ENCODE measurements around the gene LRRC4B. TPM values are rescaled to one million over a fixed set of nuclear protein-coding genes. Genes with fewer than 3 reads are reported as not detected.
"Not testable (repeated sequence)": the region's sequence is repeated elsewhere in the genome, so short reads cannot be mapped to it uniquely, and the experiment has no call there.

Gene LRRC4B
- total and polyA plus RNA-seq, 2 of the 8 experiments (the other 6 are each of a cell fraction or from before 2014, with no cell fraction given) = 13.4 to 21.2 TPM

GRCh38 chr19:50528052-50528451 is 40.2 kb downstream of the LRRC4B start:
- not testable (repeated sequence) for H2BK20ac ChIP-seq (ENCODE audit: low read length); H3K79me2 ChIP-seq (ENCODE audit: control insufficient read depth in 1 of 2, insufficient read depth in 2 of 2, low read length in 2 of 2); H3K18ac ChIP-seq (ENCODE audit: extremely low read depth, low read length); H3K4ac ChIP-seq (replicated peaks; ENCODE audit: insufficient read length, low read depth, low read length); H2AK5ac ChIP-seq (ENCODE audit: low read depth, low read length); H3K4me1 ChIP-seq (replicated peaks in 1 of 4; ENCODE audit: control insufficient read depth in 3 of 4, insufficient read depth in 4 of 4, low read length in 3 of 4); H2AFZ ChIP-seq (ENCODE audit: low read length); H3K9ac ChIP-seq (replicated peaks in 1 of 4; ENCODE audit: extremely low read depth in 1 of 4, low read depth in 3 of 4, low read length in 3 of 4); H3K4me3 ChIP-seq (ENCODE audit: extremely low read depth in 1 of 4, insufficient read depth in 2 of 4, low read depth in 3 of 4, low read length in 4 of 4); H3K23ac ChIP-seq (ENCODE audit: insufficient read length); H3K27me3 ChIP-seq (replicated peaks in 1 of 4; ENCODE audit: control insufficient read depth in 3 of 4, extremely low read depth in 1 of 4, insufficient read depth in 3 of 4, low read length in 3 of 4); H3K27ac ChIP-seq (ENCODE audit: low read depth, low read length); H4K8ac ChIP-seq (ENCODE audit: extremely low read depth, insufficient read depth, low read length); DNase-seq (ENCODE audit: low read depth in 1 of 2, low spot score in 2 of 2); H3K36me3 ChIP-seq (ENCODE audit: control insufficient read depth in 2 of 4, insufficient read depth in 4 of 4, low read length in 3 of 4); FAIRE-seq; H3K9me3 ChIP-seq (ENCODE audit: insufficient read depth in 2 of 2, low read depth in 1 of 2, low read length in 1 of 2); H2BK5ac ChIP-seq (ENCODE audit: low read depth, low read length); H3K56ac ChIP-seq (replicated peaks; ENCODE audit: insufficient read length, low read depth, low read length); H3K4me2 ChIP-seq (ENCODE audit: insufficient read depth in 1 of 2, low read depth in 2 of 2, low read length in 2 of 2); H3K23me2 ChIP-seq (ENCODE audit: low read depth, low read length); H4K5ac ChIP-seq (ENCODE audit: insufficient read length, low read depth, low read length); H3K79me1 ChIP-seq (ENCODE audit: low read depth, low read length); H3K14ac ChIP-seq (ENCODE audit: insufficient read length); H2BK120ac ChIP-seq (replicated peaks; ENCODE audit: low read depth, low read length); H4K91ac ChIP-seq (replicated peaks; ENCODE audit: insufficient read length, low read length); H2BK15ac ChIP-seq (ENCODE audit: low read length); H4K20me1 ChIP-seq (replicated peaks in 1 of 2; ENCODE audit: control insufficient read depth in 1 of 2, insufficient read depth in 2 of 2, low read length in 2 of 2); H2BK12ac ChIP-seq (ENCODE audit: low read depth, low read length)
- CTCF ChIA-PET (ENCODE audit: partially characterized antibody) = interaction anchor here (1.1 to 19.3 kb wide), 4 partner anchors 9 to 80 kb away, joined by 3 to 206 read pairs (median 20); no protein-coding TSS in a partner anchor
- POLR2A ChIA-PET (ENCODE audit: partially characterized antibody) = interaction anchor here (0.9 kb wide), 1 partner anchor 39 kb away, joined by 3 read pairs; no protein-coding TSS in a partner anchor
- 100% methylated on average over 2 of the region's 3 CpGs; no CpG with 5 or more reads in 1 of the 2 experiments for WGBS, 2 experiments (ENCODE audit: extremely low coverage in 1 of 2, insufficient coverage in 1 of 2, insufficient read length in 1 of 2, insufficient replicate concordance in 2 of 2, low coverage in 1 of 2, low lambda C conversion rate in 2 of 2, missing lambda C conversion rate in 1 of 2)
